GM12864 (cell line): Measurements from ENCODE around the gene ARL16.

ENCODE experiments used
- DNase-seq: peaks from one replicate; pipeline ENCODE4 v3.0.0-alpha.2; 2011; ENCODE audit warnings: low read depth
- H3K4me3 ChIP-seq: 2 replicates; pipeline ENCODE4 v1.5.1; 2011; ENCODE audit warnings: mild to moderate bottlenecking, low read depth, low read length, control low read depth
- CTCF ChIP-seq: IDR thresholded peaks from 2 replicates; pipeline ENCODE4 v1.5.1; 2011; ENCODE audit warnings: low read depth, mild to moderate bottlenecking, moderate library complexity, low read length, control low read depth, inconsistent platforms; ENCODE audit errors: missing control alignments

The ARL16 gene

GRCh38 chr17:81648013-81648706 is 35.4 kb downstream of the ARL16 start:
- no peak overlapping the region for H3K4me3 ChIP-seq
- no peak for DNase-seq
- no peak for TF ChIP-seq CTCF

DNA sequence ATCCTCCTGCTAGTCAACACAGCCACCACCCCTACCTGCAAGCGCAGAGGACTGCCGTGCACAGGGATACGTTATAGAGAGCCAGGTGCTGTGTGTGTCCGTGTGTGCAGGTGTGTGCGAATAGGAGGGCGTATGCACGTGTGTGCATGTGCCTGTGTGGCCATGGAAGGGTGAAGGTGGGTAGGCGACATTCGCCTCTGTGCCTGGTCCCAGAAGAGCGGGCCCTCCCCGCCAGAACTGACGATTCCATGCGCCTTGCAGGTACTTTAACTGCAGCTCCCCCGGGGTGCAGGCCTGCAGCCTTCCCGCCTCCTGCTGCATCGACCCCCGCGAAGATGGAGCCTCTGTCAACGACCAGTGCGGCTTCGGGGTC is 36.0 kb downstream of the ARL16 start:
- DNase-seq = no peak
- no peak for TF ChIP-seq CTCF
- H3K4me3 ChIP-seq = no peak overlapping the region

- no peak overlapping the region for H3K4me3 ChIP-seq
- TF ChIP-seq CTCF = no peak
- DNase-seq = no peak
These were observed 36.6 kb downstream of the ARL16 start for GRCh38 chr17:81646869-81647600.

DNA sequence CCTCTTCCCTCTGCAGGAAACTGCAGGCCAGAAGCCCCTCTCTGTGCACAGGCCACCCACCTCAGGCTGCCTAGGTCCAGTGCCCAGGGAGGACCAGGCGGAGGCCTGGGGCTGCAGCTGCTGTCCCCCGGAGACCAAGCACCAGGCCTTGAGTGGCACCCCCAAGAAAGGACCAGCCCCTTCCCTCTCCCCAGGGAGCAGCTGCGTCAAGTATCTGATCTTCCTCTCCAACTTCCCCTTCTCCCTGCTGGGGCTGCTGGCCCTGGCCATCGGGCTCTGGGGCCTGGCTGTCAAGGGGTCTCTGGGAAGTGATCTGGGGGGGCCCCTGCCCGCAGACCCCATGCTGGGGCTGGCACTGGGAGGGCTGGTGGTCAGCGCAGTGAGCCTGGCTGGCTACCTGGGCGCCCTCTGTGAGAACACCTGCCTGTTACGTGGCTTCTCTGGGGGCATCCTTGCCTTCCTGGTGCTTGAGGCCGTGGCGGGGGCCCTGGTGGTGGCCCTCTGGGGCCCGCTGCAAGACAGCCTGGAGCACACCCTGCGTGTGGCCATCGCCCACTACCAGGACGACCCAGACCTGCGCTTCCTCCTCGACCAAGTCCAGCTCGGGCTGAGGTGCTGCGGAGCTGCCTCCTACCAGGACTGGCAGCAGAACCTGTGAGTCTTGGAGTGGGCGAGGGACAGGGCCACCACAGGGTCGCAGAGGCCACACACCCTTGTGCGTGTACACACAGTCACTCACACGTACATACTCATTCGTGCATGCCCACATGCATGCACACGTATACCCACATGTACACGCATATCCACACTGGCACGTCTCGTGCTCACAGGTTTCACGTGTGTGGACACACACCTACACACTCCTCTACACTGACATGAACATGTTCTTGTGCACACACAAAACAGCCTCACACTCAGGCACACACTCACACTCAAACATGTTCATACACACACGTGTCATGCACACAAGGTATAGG is 38.3 kb downstream of the ARL16 start:
- no peak for DNase-seq
- TF ChIP-seq CTCF = no peak

GRCh38 chr17:81644496-81644895 is 39.1 kb downstream of the ARL16 start:
- TF ChIP-seq CTCF = no peak
- no peak for DNase-seq

More for the DNA sequence above, 38.3 kb downstream of the ARL16 start:
- H3K4me3 ChIP-seq = no peak overlapping the region

GRCh38 chr17:81641825-81642489 is 41.6 kb downstream of the ARL16 start:
- H3K4me3 ChIP-seq = no peak overlapping the region
- TF ChIP-seq CTCF = no peak
- DNase-seq = no peak

More at GRCh38 chr17:81644496-81644895, 39.1 kb downstream of the ARL16 start:
- no peak overlapping the region for H3K4me3 ChIP-seq
